H1 (cell line): ENCODE measurements around the gene PPP1R12B. TPM values are rescaled to one million over a fixed set of nuclear protein-coding genes. Genes with fewer than 3 reads are reported as not detected.
"Not testable (repeated sequence)": the region's sequence is repeated elsewhere in the genome, so short reads cannot be mapped to it uniquely, and the experiment has no call there.

ENCODE experiments used
- CTCF ChIA-PET: fragments of 300-600 bp; sonication (Branson Sonifier 250); formaldehyde crosslinking; loops from one replicate; lab custom pipeline; 2021; ENCODE audit not compliant: partially characterized antibody; lab: Charles Lee
- POLR2A ChIA-PET: fragments of 300-600 bp; sonication (Branson Sonifier 250); formaldehyde crosslinking; loops from one replicate; lab custom pipeline; 2021; ENCODE audit warnings: inconsistent platforms; ENCODE audit not compliant: partially characterized antibody; lab: Charles Lee
- DNase-seq, 2 experiments: peaks; one replicate each; pipeline versions ENCODE4 v3.0.0 to v3.0.0-alpha.2; 2010 to 2022; ENCODE audit warnings: low spot score in 2 of 2, low read depth in 1 of 2, mixed read lengths in 1 of 2
- FAIRE-seq: peaks from 2 replicates; lab custom pipeline; 2011; peaks lifted over from hg19 to GRCh38; lab: Jason Lieb, UNC
- H2AFZ ChIP-seq: 2 replicates; pipeline ENCODE4 v1.8.1; 2012; ENCODE audit warnings: low read length, inconsistent platforms
- H2AK5ac ChIP-seq: 2 replicates; pipeline ENCODE4 v1.6.1; 2013; ENCODE audit warnings: low read depth, low read length
- H2BK120ac ChIP-seq: replicated peaks from 2 replicates; pipeline ENCODE3; 2013; ENCODE audit warnings: low read depth, low read length, inconsistent platforms
- H2BK12ac ChIP-seq: 2 replicates; pipeline ENCODE4 v1.6.1; 2013; ENCODE audit warnings: low read depth, low read length
- H2BK15ac ChIP-seq: 2 replicates; pipeline ENCODE4 v1.6.1; 2013; ENCODE audit warnings: low read length
- H2BK20ac ChIP-seq: 2 replicates; pipeline ENCODE4 v1.6.1; 2013; ENCODE audit warnings: low read length
- H2BK5ac ChIP-seq: 2 replicates; pipeline ENCODE4 v1.6.1; 2013; ENCODE audit warnings: low read depth, low read length
- H3K14ac ChIP-seq: 2 replicates; pipeline ENCODE4 v1.6.1; 2013; ENCODE audit warnings: inconsistent platforms; ENCODE audit not compliant: insufficient read length
- H3K18ac ChIP-seq: 2 replicates; pipeline ENCODE4 v1.6.1; 2013; ENCODE audit warnings: low read length; ENCODE audit errors: extremely low read depth
- H3K23ac ChIP-seq: 2 replicates; pipeline ENCODE4 v1.6.1; 2013; ENCODE audit warnings: inconsistent platforms; ENCODE audit not compliant: insufficient read length
- H3K23me2 ChIP-seq: 2 replicates; pipeline ENCODE4 v1.6.1; 2013; ENCODE audit warnings: low read depth, low read length
- H3K27ac ChIP-seq: 2 replicates; pipeline ENCODE4 v1.6.1; 2011; ENCODE audit warnings: low read depth, low read length, inconsistent platforms
- H3K27me3 ChIP-seq, 4 experiments: replicated peaks in 1 of 4; 1 replicate in 1 of 4; 2 replicates in 3 of 4; pipeline versions ENCODE4 v1.6.1 to v1.8.1; 2011 to 2013; ENCODE audit warnings: low read length in 3 of 4, mild to moderate bottlenecking in 3 of 4, inconsistent platforms in 2 of 4, mixed read lengths in 2 of 4, moderate library complexity in 1 of 4; ENCODE audit not compliant: control insufficient read depth in 3 of 4, insufficient read depth in 3 of 4; ENCODE audit errors: extremely low read depth in 1 of 4
- H3K36me3 ChIP-seq, 4 experiments: 2 replicates each; pipeline versions ENCODE4 v1.6.1 to v1.8.1; 2011 to 2013; ENCODE audit warnings: mild to moderate bottlenecking in 4 of 4, low read length in 3 of 4, moderate library complexity in 2 of 4, control low read depth in 1 of 4, inconsistent platforms in 1 of 4; ENCODE audit not compliant: insufficient read depth in 4 of 4, control insufficient read depth in 2 of 4
- H3K4ac ChIP-seq: replicated peaks from 2 replicates; pipeline ENCODE3; 2013; ENCODE audit warnings: low read length, low read depth, mixed read lengths, inconsistent platforms; ENCODE audit not compliant: insufficient read length
- H3K4me1 ChIP-seq, 4 experiments: replicated peaks in 1 of 4; 1 replicate in 1 of 4; 2 replicates in 3 of 4; pipeline versions ENCODE4 v1.6.1 to v1.8.1; 2011 to 2013; ENCODE audit warnings: low read length in 3 of 4, inconsistent platforms in 2 of 4, mixed read lengths in 1 of 4; ENCODE audit not compliant: insufficient read depth in 4 of 4, control insufficient read depth in 3 of 4
- H3K4me2 ChIP-seq, 2 experiments: 2 replicates each; pipeline versions ENCODE4 v1.6.1 to v1.8.1; 2011 to 2013; ENCODE audit warnings: low read depth in 2 of 2, low read length in 2 of 2, control low read depth in 1 of 2, inconsistent platforms in 1 of 2, mild to moderate bottlenecking in 1 of 2; ENCODE audit not compliant: insufficient read depth in 1 of 2
- H3K4me3 ChIP-seq, 4 experiments: fragments of 200-600, 300-600 bp in 1 of 4; sonication (generic), shearing (Covaris generic), sonication (Bioruptor Twin) in 1 of 4; 2 replicates each; pipeline versions ENCODE4 v1.5.1 to v1.8.1; 2011 to 2016; ENCODE audit warnings: low read length in 4 of 4, low read depth in 3 of 4, control low read depth in 2 of 4, inconsistent platforms in 2 of 4, mild to moderate bottlenecking in 2 of 4, mixed read lengths in 1 of 4, moderate library complexity in 1 of 4; ENCODE audit not compliant: insufficient read depth in 2 of 4; ENCODE audit errors: extremely low read depth in 1 of 4
- H3K56ac ChIP-seq: replicated peaks from 2 replicates; pipeline ENCODE3; 2013; ENCODE audit warnings: low read depth, mild to moderate bottlenecking, mixed read lengths, low read length, inconsistent platforms; ENCODE audit not compliant: insufficient read length
- H3K79me1 ChIP-seq: 2 replicates; pipeline ENCODE4 v1.6.1; 2013; ENCODE audit warnings: low read depth, low read length, control low read depth
- H3K79me2 ChIP-seq, 2 experiments: 2 replicates each; pipeline versions ENCODE4 v1.6.1 to v1.8.1; 2012 to 2013; ENCODE audit warnings: low read length in 2 of 2, mild to moderate bottlenecking in 2 of 2, inconsistent platforms in 1 of 2; ENCODE audit not compliant: insufficient read depth in 2 of 2, control insufficient read depth in 1 of 2
- H3K9ac ChIP-seq, 4 experiments: replicated peaks in 1 of 4; 1 replicate in 1 of 4; 2 replicates in 3 of 4; pipeline versions ENCODE4 v1.6.1 to v1.8.1; 2011 to 2013; ENCODE audit warnings: low read depth in 3 of 4, low read length in 3 of 4, control low read depth in 2 of 4, mild to moderate bottlenecking in 2 of 4, moderate library complexity in 2 of 4, inconsistent platforms in 1 of 4; ENCODE audit errors: extremely low read depth in 1 of 4
- H3K9me3 ChIP-seq, 2 experiments: 2 replicates each; pipeline versions ENCODE4 v1.6.1 to v1.8.1; 2012 to 2013; ENCODE audit warnings: mild to moderate bottlenecking in 2 of 2, moderate library complexity in 2 of 2, control low read depth in 1 of 2, inconsistent platforms in 1 of 2, low read depth in 1 of 2, low read length in 1 of 2, mixed read lengths in 1 of 2; ENCODE audit not compliant: insufficient read depth in 2 of 2
- H4K20me1 ChIP-seq, 2 experiments: replicated peaks in 1 of 2; 2 replicates each; pipeline versions ENCODE3 to v1.8.1; 2011 to 2013; ENCODE audit warnings: inconsistent platforms in 2 of 2, low read length in 2 of 2, mild to moderate bottlenecking in 1 of 2; ENCODE audit not compliant: insufficient read depth in 2 of 2, control insufficient read depth in 1 of 2
- H4K5ac ChIP-seq: 2 replicates; pipeline ENCODE4 v1.6.1; 2013; ENCODE audit warnings: low read length, low read depth, mixed read lengths, inconsistent platforms; ENCODE audit not compliant: insufficient read length
- H4K8ac ChIP-seq: 2 replicates; pipeline ENCODE4 v1.8.0; 2013; ENCODE audit warnings: mild to moderate bottlenecking, moderate library complexity, low read length, inconsistent platforms; ENCODE audit not compliant: insufficient read depth; ENCODE audit errors: extremely low read depth
- H4K91ac ChIP-seq: replicated peaks from 2 replicates; pipeline ENCODE3; 2013; ENCODE audit warnings: low read length, mixed read lengths, inconsistent platforms; ENCODE audit not compliant: insufficient read length
- WGBS, 2 experiments: shearing (Covaris generic) in 1 of 2; methylation state at CpG; one replicate each; pipeline versions ENCODE4 v1.1.6 to v1.1.7; 2013 to 2015; ENCODE audit warnings: low lambda C conversion rate in 2 of 2, mixed read lengths in 2 of 2, inconsistent platforms in 1 of 2, low coverage in 1 of 2, missing lambda C conversion rate in 1 of 2; ENCODE audit not compliant: insufficient replicate concordance in 2 of 2, insufficient coverage in 1 of 2, insufficient read length in 1 of 2; ENCODE audit errors: extremely low coverage in 1 of 2, missing lambda C conversion rate in 1 of 2; 5-methylcytosine and 5-hydroxymethylcytosine counted together
- polyA plus RNA-seq, 7 experiments: library from polyadenylated mRNA; depleted of rRNA in 3 of 7; stranded (reverse) in 5 of 7; unstranded in 2 of 7; fragments of >200 nt in 5 of 7; fragments of 200-250 nt in 2 of 7; gene quantifications; 1 replicate in 5 of 7; 2 replicates in 1 of 7; 4 replicates in 1 of 7; pipeline versions ENCODE4 v1.2.1 to v1.2.3, GENCODE V29; 2011 to 2013; ENCODE audit warnings: missing spikeins in 2 of 7, mixed read lengths in 2 of 7
- total RNA-seq: library from RNA; stranded (reverse); fragmentation: NEBNext Ultra II Directional; extraction: Animal tissue kit (Norgen Biotek cat#: 25700); gene quantifications from 2 replicates; pipeline ENCODE4 v1.2.1, GENCODE V29; 2021

PPP1R12B gene
- total and polyA plus RNA-seq, 2 of the 8 experiments (the other 6 are each of a cell fraction or from before 2014, with no cell fraction given): 7.9 to 18.7 TPM

DNA sequence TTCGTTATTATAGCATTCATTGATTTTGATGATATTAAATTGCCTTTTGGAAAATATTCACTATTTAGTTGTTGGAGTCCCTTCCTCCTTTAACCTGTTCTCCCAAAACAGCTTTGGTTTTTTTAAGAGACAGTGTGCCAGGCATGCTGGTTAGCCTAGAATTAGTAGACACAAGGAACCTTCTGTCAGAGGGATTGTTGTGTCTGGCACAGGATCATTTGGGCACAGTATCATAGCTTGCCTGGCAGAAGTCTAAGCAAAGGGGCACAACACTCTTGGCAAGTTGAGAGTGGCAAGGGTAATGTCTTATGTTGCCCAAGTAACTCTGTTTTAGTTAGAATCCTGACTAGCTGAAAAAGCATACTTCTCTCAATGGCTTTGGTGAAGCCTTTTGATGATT is 49.9 kb downstream of the PPP1R12B start:
- POLR2A ChIA-PET, H2AFZ ChIP-seq, H3K9ac ChIP-seq, H3K23me2 ChIP-seq, H2AK5ac ChIP-seq, H4K20me1 ChIP-seq, H4K91ac ChIP-seq, H3K27me3 ChIP-seq, H3K9me3 ChIP-seq, H3K4ac ChIP-seq, H3K14ac ChIP-seq, H4K5ac ChIP-seq, H2BK20ac ChIP-seq, H3K27ac ChIP-seq, H3K4me3 ChIP-seq, DNase-seq, H3K23ac ChIP-seq, H2BK15ac ChIP-seq, H3K79me2 ChIP-seq, H3K4me2 ChIP-seq, H3K18ac ChIP-seq, FAIRE-seq, H2BK120ac ChIP-seq, H3K4me1 ChIP-seq, H4K8ac ChIP-seq, H2BK12ac ChIP-seq, H3K36me3 ChIP-seq, H3K56ac ChIP-seq, H2BK5ac ChIP-seq, H3K79me1 ChIP-seq: not testable (repeated sequence)
- CTCF ChIA-PET: interaction anchor here (1.2 to 2.4 kb wide), 3 partner anchors 12 to 64 kb away, joined by 3 to 5 read pairs (median 3); no protein-coding TSS in a partner anchor
- 71% methylated on average over 1 of the region's 1 CpG; no CpG with 5 or more reads in 1 of the 2 experiments for WGBS, 2 experiments

- CTCF ChIA-PET: interaction anchor here (0.6 to 2.7 kb wide), 7 partner anchors 14 to 196 kb away, joined by 3 to 8 read pairs (median 3); no protein-coding TSS in a partner anchor
- H3K9ac ChIP-seq, DNase-seq, H3K36me3 ChIP-seq, H3K23ac ChIP-seq, H3K4ac ChIP-seq, H4K5ac ChIP-seq, H2BK120ac ChIP-seq, H2BK5ac ChIP-seq, H2BK20ac ChIP-seq, POLR2A ChIA-PET, H3K79me1 ChIP-seq, H3K23me2 ChIP-seq, H3K14ac ChIP-seq, H3K27ac ChIP-seq, H4K20me1 ChIP-seq, H3K4me2 ChIP-seq, H2AK5ac ChIP-seq, H3K4me3 ChIP-seq, H3K18ac ChIP-seq, H3K9me3 ChIP-seq, H4K8ac ChIP-seq, H2BK15ac ChIP-seq, H3K56ac ChIP-seq, H3K27me3 ChIP-seq, H3K79me2 ChIP-seq, H2BK12ac ChIP-seq, H2AFZ ChIP-seq, H4K91ac ChIP-seq, H3K4me1 ChIP-seq: not testable (repeated sequence)
- WGBS, 2 experiments: 63% methylated on average over 1 of the region's 1 CpG; no CpG with 5 or more reads in 1 of the 2 experiments
- peak; percentile 99 for FAIRE-seq
Observed at GRCh38 chr1:202401771-202402170, 53.3 kb downstream of the PPP1R12B start.
